Measurements from ENCODE around the gene PRAMEF4.
"Not testable (repeated sequence)": the region's sequence is repeated elsewhere in the genome, so short reads cannot be mapped to it uniquely, and the experiment has no call there.

PRAMEF4 gene

GRCh38 chr1:12886101-12886500 lies at the start of gene PRAMEF4:
TSS of gene PRAMEF4 (minus strand) at chr1:12886201. CDS start at chr1:12883394, 2,807 bp downstream.
- in situ Hi-C loops (cut with MboI; ENCODE audit: low sequenced_read_pairs): not testable (repeated sequence)

- in situ Hi-C loops (cut with MboI; ENCODE audit: low sequenced_read_pairs): not testable (repeated sequence)
Observed at GRCh38 chr1:12924368-12924767, 38.4 kb upstream of the PRAMEF4 start.

GRCh38 chr1:12921749-12922148 lies 35.7 kb upstream of the PRAMEF4 start:
- in situ Hi-C loops (cut with MboI; ENCODE audit: low sequenced_read_pairs): not testable (repeated sequence)

- in situ Hi-C loops (cut with MboI; ENCODE audit: low sequenced_read_pairs): not testable (repeated sequence)
Observed at GRCh38 chr1:12916310-12916709, 30.3 kb upstream of the PRAMEF4 start, which contains the start of gene PRAMEF7. TSS of gene PRAMEF7 (plus strand) at chr1:12916610. CDS start at chr1:12917693, 1,083 bp downstream.

GRCh38 chr1:12903793-12904572 lies 18.0 kb upstream of the PRAMEF4 start:
- in situ Hi-C loops (cut with MboI; ENCODE audit: low sequenced_read_pairs): not testable (repeated sequence)

GRCh38 chr1:12899186-12899585 lies 13.2 kb upstream of the PRAMEF4 start:
- in situ Hi-C loops (cut with MboI; ENCODE audit: low sequenced_read_pairs): not testable (repeated sequence)

GRCh38 chr1:12898170-12898569 lies 12.2 kb upstream of the PRAMEF4 start, which contains the start of gene PRAMEF10:
TSS of gene PRAMEF10 (minus strand) at chr1:12898270. CDS start at chr1:12895847, 2,423 bp downstream.
- in situ Hi-C loops (cut with MboI; ENCODE audit: low sequenced_read_pairs): not testable (repeated sequence)

GRCh38 chr1:12878453-12878852 lies 7.5 kb downstream of the PRAMEF4 start:
- in situ Hi-C loops (cut with MboI; ENCODE audit: low sequenced_read_pairs): not testable (repeated sequence)

- in situ Hi-C loops (cut with MboI; ENCODE audit: low sequenced_read_pairs): not testable (repeated sequence)
Observed at GRCh38 chr1:12863131-12863880, 22.7 kb downstream of the PRAMEF4 start.

- in situ Hi-C loops (cut with MboI; ENCODE audit: low sequenced_read_pairs): not testable (repeated sequence)
Observed at GRCh38 chr1:12856786-12857185, 29.2 kb downstream of the PRAMEF4 start, which contains the start of gene PRAMEF2. TSS of gene PRAMEF2 (plus strand) at chr1:12857086. CDS start at chr1:12859010, 1,924 bp downstream.

GRCh38 chr1:12851779-12852178 lies 34.2 kb downstream of the PRAMEF4 start:
- in situ Hi-C loops (cut with MboI; ENCODE audit: low sequenced_read_pairs): no loop called here

GRCh38 chr1:12848620-12849019 lies 37.4 kb downstream of the PRAMEF4 start, which contains the start of gene HNRNPCL1:
TSS of gene HNRNPCL1 (minus strand) at chr1:12848720. CDS start at chr1:12848289, 431 bp downstream.
- in situ Hi-C loops (cut with MboI; ENCODE audit: low sequenced_read_pairs): not testable (repeated sequence)

- in situ Hi-C loops (cut with MboI; ENCODE audit: low sequenced_read_pairs): not testable (repeated sequence)
Observed at GRCh38 chr1:12833251-12833650, 52.8 kb downstream of the PRAMEF4 start.

- in situ Hi-C loops (cut with MboI; ENCODE audit: low sequenced_read_pairs): not testable (repeated sequence)
Observed at GRCh38 chr1:12831310-12831709, 54.7 kb downstream of the PRAMEF4 start, which contains the start of gene PRAMEF11. TSS of gene PRAMEF11 (minus strand) at chr1:12831410. CDS start at chr1:12828789, 2,621 bp downstream.

Measured in HL-60/S4 treated with retinoic acid at 250 ng/mL for 4 days and 3 days (cell line).